H9 (cell line): ENCODE results near the gene CABP7. TPM values are rescaled to one million over a fixed set of nuclear protein-coding genes. Genes with fewer than 3 reads are reported as not detected.

Experiments used
- DNase-seq: peaks from one replicate; pipeline ENCODE4 v3.0.0-alpha.2; 2017
- H2AFZ ChIP-seq: one replicate; pipeline ENCODE4 v1.6.1; 2013; ENCODE audit warnings: mild to moderate bottlenecking, low read length, control low read depth, moderate library complexity
- H2AK5ac ChIP-seq: 2 replicates; pipeline ENCODE4 v1.6.1; 2013; ENCODE audit warnings: low read length, control low read depth, mixed read lengths; ENCODE audit not compliant: insufficient read length
- H2BK120ac ChIP-seq: one replicate; pipeline ENCODE4 v1.6.1; 2013; ENCODE audit warnings: low read depth, mild to moderate bottlenecking, low read length, control low read depth, inconsistent platforms; ENCODE audit not compliant: poor library complexity, severe bottlenecking
- H2BK12ac ChIP-seq: 2 replicates; pipeline ENCODE4 v1.6.1; 2013; ENCODE audit warnings: low read length, control low read depth, mixed read lengths, low read depth; ENCODE audit not compliant: insufficient read length
- H2BK15ac ChIP-seq: 2 replicates; pipeline ENCODE4 v1.6.1; 2013; ENCODE audit warnings: low read depth, low read length, control low read depth
- H2BK20ac ChIP-seq: one replicate; pipeline ENCODE4 v1.6.1; 2013; ENCODE audit warnings: low read depth, mild to moderate bottlenecking, low read length, control low read depth, inconsistent platforms; ENCODE audit not compliant: poor library complexity, severe bottlenecking
- H2BK5ac ChIP-seq: 2 replicates; pipeline ENCODE4 v1.6.1; 2013; ENCODE audit warnings: low read length, control low read depth, mixed read lengths; ENCODE audit not compliant: insufficient read length
- H3K14ac ChIP-seq: 2 replicates; pipeline ENCODE4 v1.6.1; 2013; ENCODE audit warnings: low read length, control low read depth; ENCODE audit not compliant: insufficient read depth
- H3K18ac ChIP-seq: 2 replicates; pipeline ENCODE4 v1.6.1; 2013; ENCODE audit warnings: low read depth, mild to moderate bottlenecking, mixed read lengths, low read length, control low read depth; ENCODE audit not compliant: insufficient read length
- H3K23ac ChIP-seq: 2 replicates; pipeline ENCODE4 v1.6.1; 2013; ENCODE audit warnings: low read length, control low read depth, mixed read lengths, low read depth; ENCODE audit not compliant: insufficient read length
- H3K23me2 ChIP-seq: 2 replicates; pipeline ENCODE4 v1.6.1; 2013; ENCODE audit warnings: low read depth, mild to moderate bottlenecking, mixed read lengths, low read length, control low read depth; ENCODE audit not compliant: insufficient read length, poor library complexity, severe bottlenecking
- H3K27ac ChIP-seq: 2 replicates; pipeline ENCODE4 v1.5.1; 2013; ENCODE audit warnings: low read length, control low read depth, mixed read lengths, low read depth; ENCODE audit not compliant: insufficient read length
- H3K27me3 ChIP-seq: 2 replicates; pipeline ENCODE4 v1.6.1; 2013; ENCODE audit warnings: low read length, control low read depth, inconsistent platforms; ENCODE audit not compliant: insufficient read depth
- H3K4ac ChIP-seq: 2 replicates; pipeline ENCODE4 v1.6.1; 2013; ENCODE audit warnings: low read depth, mild to moderate bottlenecking, control low read depth, inconsistent platforms, low read length, moderate library complexity
- H3K4me1 ChIP-seq: 2 replicates; pipeline ENCODE4 v1.6.1; 2013; ENCODE audit warnings: low read length, control low read depth, inconsistent platforms; ENCODE audit not compliant: insufficient read depth
- H3K4me2 ChIP-seq: 2 replicates; pipeline ENCODE4 v1.6.1; 2013; ENCODE audit warnings: low read length, control low read depth, mixed read lengths; ENCODE audit not compliant: insufficient read length, insufficient read depth
- H3K56ac ChIP-seq: 2 replicates; pipeline ENCODE4 v1.6.1; 2013; ENCODE audit warnings: low read depth, mild to moderate bottlenecking, mixed read lengths, low read length, control low read depth; ENCODE audit not compliant: insufficient read length
- H3K79me1 ChIP-seq: 2 replicates; pipeline ENCODE4 v1.6.1; 2013; ENCODE audit warnings: low read depth, mild to moderate bottlenecking, moderate library complexity, low read length, control low read depth, inconsistent platforms; ENCODE audit not compliant: insufficient read depth, poor library complexity, severe bottlenecking
- H3K79me2 ChIP-seq: 2 replicates; pipeline ENCODE4 v1.6.1; 2013; ENCODE audit warnings: low read length, control low read depth, inconsistent platforms; ENCODE audit not compliant: insufficient read depth
- H3K9ac ChIP-seq: 2 replicates; pipeline ENCODE4 v1.6.1; 2013; ENCODE audit warnings: low read length, control low read depth, mixed read lengths; ENCODE audit not compliant: insufficient read length; ENCODE audit errors: extremely low read depth
- H3K9me3 ChIP-seq: one replicate; pipeline ENCODE4 v1.6.1; 2013; ENCODE audit warnings: low read depth, low read length, inconsistent platforms; ENCODE audit not compliant: control insufficient read depth
- H3T11ph ChIP-seq: one replicate; pipeline ENCODE4 v1.6.1; 2013; ENCODE audit warnings: mild to moderate bottlenecking, low read length, control low read depth, inconsistent platforms
- H4K20me1 ChIP-seq: one replicate; pipeline ENCODE4 v1.6.1; 2013; ENCODE audit not compliant: control insufficient read depth, insufficient read length, insufficient read depth
- H4K5ac ChIP-seq: 2 replicates; pipeline ENCODE4 v1.6.1; 2013; ENCODE audit warnings: low read depth, mild to moderate bottlenecking, mixed read lengths, low read length, control low read depth; ENCODE audit not compliant: insufficient read length
- H4K8ac ChIP-seq: replicated peaks from 2 replicates; pipeline ENCODE4 v1.6.1; 2013; ENCODE audit warnings: low read length, control low read depth, mixed read lengths, low read depth; ENCODE audit not compliant: insufficient read length
- H4K91ac ChIP-seq: 2 replicates; pipeline ENCODE4 v1.6.1; 2013; ENCODE audit warnings: low read depth, mild to moderate bottlenecking, moderate library complexity, mixed read lengths, low read length, control low read depth; ENCODE audit not compliant: insufficient read length
- H3K27ac Mint-ChIP-seq, 3 experiments: 2 replicates in 2 of 3; 3 replicates in 1 of 3; pipeline ENCODE4 v1.8.0; 2020 to 2021; ENCODE audit warnings: mixed read lengths in 3 of 3, mild to moderate bottlenecking in 1 of 3, moderate library complexity in 1 of 3
- H3K27me3 Mint-ChIP-seq: 2 replicates; pipeline ENCODE4 v1.8.0; 2021; ENCODE audit warnings: low read depth, mild to moderate bottlenecking, moderate library complexity, mixed read lengths
- H3K36me3 Mint-ChIP-seq, 3 experiments: 2 replicates in 2 of 3; 3 replicates in 1 of 3; pipeline ENCODE4 v1.8.0; 2020 to 2021; ENCODE audit warnings: low read depth in 3 of 3, mixed read lengths in 3 of 3; ENCODE audit not compliant: insufficient read depth in 1 of 3
- H3K4me1 Mint-ChIP-seq, 2 experiments: 2 replicates each; pipeline ENCODE4 v1.8.0; 2020; ENCODE audit warnings: mixed read lengths in 2 of 2
- H3K4me3 Mint-ChIP-seq, 2 experiments: 2 replicates in 1 of 2; 3 replicates in 1 of 2; pipeline ENCODE4 v1.8.0; 2020 to 2021; ENCODE audit warnings: mild to moderate bottlenecking in 2 of 2, mixed read lengths in 2 of 2, moderate library complexity in 1 of 2
- H3K9me3 Mint-ChIP-seq, 2 experiments: 2 replicates in 1 of 2; 3 replicates in 1 of 2; pipeline ENCODE4 v1.8.0; 2020; ENCODE audit warnings: mild to moderate bottlenecking in 2 of 2, mixed read lengths in 2 of 2, moderate library complexity in 1 of 2
- WGBS: extraction: QIAGEN DNeasy Blood & Tissue Kit; methylation state at CpG from one replicate; pipeline ENCODE4 v1.1.7; 2013; ENCODE audit warnings: missing lambda C conversion rate, low lambda C conversion rate, mixed read lengths; ENCODE audit not compliant: insufficient read length; ENCODE audit errors: extremely low coverage; 5-methylcytosine and 5-hydroxymethylcytosine counted together
- total RNA-seq: library from RNA; stranded (reverse); gene quantifications from 2 replicates; pipeline ENCODE4 v1.2.1, GENCODE V29; 2021
- TF ChIP-seq, protein P1 (sequence below): fragments of 200-600 bp; sonication (generic); conservative IDR thresholded peaks from 3 replicates; pipeline ENCODE4 v1.8.0; 2021; ENCODE audit warnings: antibody characterized with exemption, mild to moderate bottlenecking

The CABP7 gene
- total RNA-seq, 1 experiment from 2014 or later, result 0.83 TPM

DNA sequence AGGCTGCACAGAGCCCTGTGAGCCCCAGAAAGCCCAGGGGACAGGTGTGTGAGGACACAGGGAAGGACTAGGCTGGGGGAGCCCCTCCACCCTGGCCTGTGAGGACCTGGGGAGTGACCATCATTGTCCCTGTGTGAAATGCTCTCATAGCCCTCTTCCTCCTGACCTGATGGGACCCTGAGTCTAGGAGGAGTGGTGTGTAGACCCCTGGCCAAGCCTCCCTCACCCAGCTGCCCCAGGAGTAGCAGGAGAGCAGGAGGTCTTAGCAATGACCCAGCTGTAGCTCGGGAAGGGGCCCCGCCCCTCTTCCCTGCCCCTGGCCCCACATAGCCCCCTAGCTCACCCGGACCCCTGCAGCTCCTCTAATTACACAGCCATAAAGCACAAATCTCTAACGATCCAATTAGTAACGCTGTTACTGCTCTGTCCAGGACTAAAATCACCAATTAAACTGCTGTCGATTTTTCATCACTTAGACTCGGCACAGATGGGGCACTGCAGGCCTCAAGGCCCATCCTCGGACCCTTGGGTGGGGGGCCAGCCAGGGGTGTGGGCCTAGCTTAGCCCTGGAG, 6.6 kb upstream of the CABP7 start:
- Histone ChIP-seq H3K18ac (no peak overlapping the region), H3K4ac (no peak overlapping the region), H4K5ac (no peak overlapping the region), H4K20me1 (no peaks in the 10 kb centered on the region), H2BK5ac (no peak overlapping the region), H3K14ac (no peak overlapping the region; the same call in 1 of the 2 replicates), H2AFZ (no peak overlapping the region), H3T11ph (no peak overlapping the region), H3K79me2 (no peaks in the 10 kb centered on the region), H3K56ac (no peak overlapping the region), H2BK20ac (no peak overlapping the region), H4K91ac (no peak overlapping the region), H3K4me1 (no peaks in the 10 kb centered on the region), H4K8ac (no peak overlapping the region), H3K23me2 (no peaks in the 10 kb centered on the region), H3K27me3 (no peaks in the 10 kb centered on the region; the same call in 1 of the 2 replicates), H3K79me1 (no peaks in the 10 kb centered on the region), H3K23ac (no peak overlapping the region), H2BK12ac (no peak overlapping the region), H3K9me3 (no peaks in the 10 kb centered on the region), H2BK15ac (no peak overlapping the region), H2AK5ac (no peak overlapping the region), H3K27ac (no peak overlapping the region), H3K9ac (no peak overlapping the region), H3K4me2 (no peak overlapping the region), H2BK120ac (no peak overlapping the region)
- Mint-ChIP-seq H3K27me3 (peaks cover 83% of the 10 kb centered on the region), H3K9me3 (no peaks in the 10 kb centered on the region; a peak in 1 of 5 replicates), H3K36me3 (no peaks in the 10 kb centered on the region; a peak in 1 of 7 replicates), H3K4me1 (peaks cover 2 to 8% of the 10 kb centered on the region in 2 experiments; a peak in 2 of 4 replicates), H3K27ac (no peak overlapping the region), H3K4me3 (no peak overlapping the region)
- TF ChIP-seq, protein P1, sequence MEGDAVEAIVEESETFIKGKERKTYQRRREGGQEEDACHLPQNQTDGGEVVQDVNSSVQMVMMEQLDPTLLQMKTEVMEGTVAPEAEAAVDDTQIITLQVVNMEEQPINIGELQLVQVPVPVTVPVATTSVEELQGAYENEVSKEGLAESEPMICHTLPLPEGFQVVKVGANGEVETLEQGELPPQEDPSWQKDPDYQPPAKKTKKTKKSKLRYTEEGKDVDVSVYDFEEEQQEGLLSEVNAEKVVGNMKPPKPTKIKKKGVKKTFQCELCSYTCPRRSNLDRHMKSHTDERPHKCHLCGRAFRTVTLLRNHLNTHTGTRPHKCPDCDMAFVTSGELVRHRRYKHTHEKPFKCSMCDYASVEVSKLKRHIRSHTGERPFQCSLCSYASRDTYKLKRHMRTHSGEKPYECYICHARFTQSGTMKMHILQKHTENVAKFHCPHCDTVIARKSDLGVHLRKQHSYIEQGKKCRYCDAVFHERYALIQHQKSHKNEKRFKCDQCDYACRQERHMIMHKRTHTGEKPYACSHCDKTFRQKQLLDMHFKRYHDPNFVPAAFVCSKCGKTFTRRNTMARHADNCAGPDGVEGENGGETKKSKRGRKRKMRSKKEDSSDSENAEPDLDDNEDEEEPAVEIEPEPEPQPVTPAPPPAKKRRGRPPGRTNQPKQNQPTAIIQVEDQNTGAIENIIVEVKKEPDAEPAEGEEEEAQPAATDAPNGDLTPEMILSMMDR, result no peak
- DNase-seq, result no peak
- WGBS, result no CpG with 5 or more reads among the region's 8 CpGs
